Parathyroid adenoma (tissue), 2 donors: Measurements from ENCODE around the gene CEP164.

ENCODE experiments used
- H2AFZ ChIP-seq: fragments of 300-600 bp; sonication (generic); one replicate; pipeline ENCODE4 v1.7.0; 2017; ENCODE audit warnings: antibody characterized with exemption, mild to moderate bottlenecking
- H3K27ac ChIP-seq: fragments of 300-600 bp; sonication (generic); one replicate; pipeline ENCODE4 v1.7.0; 2017
- H3K27me3 ChIP-seq: fragments of 300-600 bp; sonication (generic); one replicate; pipeline ENCODE4 v1.7.0; 2017; ENCODE audit warnings: low read length; ENCODE audit not compliant: control insufficient read depth, insufficient read depth
- H3K36me3 ChIP-seq: fragments of 300-600 bp; sonication (generic); one replicate; pipeline ENCODE4 v1.7.0; 2017; ENCODE audit warnings: low read length; ENCODE audit not compliant: control insufficient read depth, insufficient read depth
- H3K4me1 ChIP-seq: fragments of 300-600 bp; sonication (generic); one replicate; pipeline ENCODE4 v1.7.0; 2017; ENCODE audit warnings: control low read depth
- H3K4me2 ChIP-seq: fragments of 300-600 bp; sonication (generic); one replicate; pipeline ENCODE4 v1.7.0; 2017; ENCODE audit warnings: low read length
- H3K4me3 ChIP-seq: fragments of 300-600 bp; sonication (generic); one replicate; pipeline ENCODE4 v1.7.0; 2017; ENCODE audit warnings: low read depth, low read length
- H3K79me2 ChIP-seq: fragments of 300-600 bp; sonication (generic); one replicate; pipeline ENCODE4 v1.7.0; 2017; ENCODE audit warnings: control low read depth
- H3K9ac ChIP-seq: fragments of 300-600 bp; sonication (generic); one replicate; pipeline ENCODE4 v1.7.0; 2017; ENCODE audit warnings: mild to moderate bottlenecking
- H3K9me3 ChIP-seq: fragments of 300-600 bp; sonication (generic); one replicate; pipeline ENCODE4 v1.7.0; 2017; ENCODE audit warnings: low read length; ENCODE audit not compliant: control insufficient read depth
- CTCF ChIP-seq: fragments of 300-600 bp; sonication (generic); IDR thresholded peaks from one replicate; pipeline ENCODE4 v1.7.0; 2017; ENCODE audit warnings: antibody characterized with exemption, mild to moderate bottlenecking
- donor health status: primary hyperparathyroidism.

Gene CEP164

GRCh38 chr11:117408356-117408755 is 80.7 kb downstream of the CEP164 start:
- Histone ChIP-seq H3K4me2 (no peak overlapping the region), H3K9ac (no peak overlapping the region), H3K9me3 (no peaks in the 10 kb centered on the region), H3K4me3 (no peak overlapping the region), H3K27me3 (no peaks in the 10 kb centered on the region), H3K27ac (no peak overlapping the region), H3K4me1 (no peaks in the 10 kb centered on the region), H3K36me3 (no peaks in the 10 kb centered on the region), H3K79me2 (no peaks in the 10 kb centered on the region), H2AFZ (no peak overlapping the region)
- TF ChIP-seq CTCF, result no peak

GRCh38 chr11:117409511-117409910 is 81.9 kb downstream of the CEP164 start:
- Histone ChIP-seq H3K36me3 (no peaks in the 10 kb centered on the region), H3K4me3 (no peak overlapping the region), H3K9ac (no peak overlapping the region), H3K27me3 (no peaks in the 10 kb centered on the region), H3K9me3 (no peaks in the 10 kb centered on the region), H3K4me1 (no peaks in the 10 kb centered on the region), H2AFZ (no peak overlapping the region), H3K79me2 (no peaks in the 10 kb centered on the region), H3K4me2 (no peak overlapping the region), H3K27ac (no peak overlapping the region)
- TF ChIP-seq CTCF, result no peak

DNA sequence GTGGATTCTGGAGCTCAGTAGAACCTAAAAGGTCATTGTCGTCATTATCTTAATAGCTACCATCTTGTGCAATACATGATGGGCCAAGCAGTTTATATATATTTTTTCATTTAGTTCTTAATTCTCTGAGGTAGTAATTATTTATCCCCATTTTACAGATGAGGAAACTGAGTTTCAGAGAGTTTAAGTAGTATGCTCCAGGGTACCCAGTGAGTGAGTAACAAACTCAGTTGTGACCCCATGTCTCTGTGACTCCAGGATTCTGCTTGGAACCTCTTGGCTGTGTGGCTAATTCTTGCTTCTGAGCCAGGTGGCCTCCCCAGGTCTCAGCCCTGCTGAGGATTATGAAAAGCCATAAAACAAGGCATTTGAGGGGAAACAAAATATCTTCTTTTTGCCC is 82.6 kb downstream of the CEP164 start:
- Histone ChIP-seq H3K36me3 (no peaks in the 10 kb centered on the region), H3K9me3 (no peaks in the 10 kb centered on the region), H3K4me3 (no peak overlapping the region), H3K79me2 (no peaks in the 10 kb centered on the region), H2AFZ (no peak overlapping the region), H3K27me3 (no peaks in the 10 kb centered on the region), H3K4me1 (no peaks in the 10 kb centered on the region), H3K4me2 (no peak overlapping the region), H3K27ac (no peak overlapping the region), H3K9ac (no peak overlapping the region)
- TF ChIP-seq CTCF, result no peak

- no peak overlapping the region for H3K9ac ChIP-seq
- H2AFZ ChIP-seq, result no peak overlapping the region
- H3K36me3 ChIP-seq, result no peaks in the 10 kb centered on the region
- no peaks in the 10 kb centered on the region for H3K4me1 ChIP-seq
- H3K79me2 ChIP-seq, result no peaks in the 10 kb centered on the region
- no peak overlapping the region for H3K4me3 ChIP-seq
- no peak for TF ChIP-seq CTCF
- H3K27ac ChIP-seq, result no peak overlapping the region
- no peak overlapping the region for H3K4me2 ChIP-seq
- H3K9me3 ChIP-seq, result no peaks in the 10 kb centered on the region
- no peaks in the 10 kb centered on the region for H3K27me3 ChIP-seq
These were observed 83.4 kb downstream of the CEP164 start for GRCh38 chr11:117410861-117411710.

DNA sequence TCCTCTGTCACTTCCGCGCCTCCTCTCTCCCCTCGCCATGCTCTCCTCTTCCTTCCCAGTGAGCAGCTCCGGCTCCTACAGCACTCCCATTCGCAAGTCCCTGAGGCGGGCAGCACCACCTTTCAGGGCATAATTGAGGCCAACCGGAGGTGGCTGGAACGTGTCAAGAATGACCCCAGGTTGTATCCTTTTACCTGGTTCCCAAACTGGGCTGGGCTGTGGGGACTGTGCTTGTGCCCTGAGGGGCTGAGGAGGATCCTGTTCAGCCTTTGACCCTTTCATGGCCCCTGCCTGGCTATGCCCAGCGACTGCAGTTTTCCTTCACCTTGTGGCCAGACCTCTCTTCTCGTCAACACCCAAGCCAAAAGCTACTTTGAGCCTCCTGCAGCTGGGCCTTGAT is 84.1 kb downstream of the CEP164 start:
- Histone ChIP-seq H2AFZ (no peak overlapping the region), H3K27me3 (no peaks in the 10 kb centered on the region), H3K79me2 (no peaks in the 10 kb centered on the region), H3K27ac (no peak overlapping the region), H3K4me2 (no peak overlapping the region), H3K9ac (no peak overlapping the region), H3K4me3 (no peak overlapping the region), H3K9me3 (no peaks in the 10 kb centered on the region), H3K36me3 (no peaks in the 10 kb centered on the region), H3K4me1 (no peaks in the 10 kb centered on the region)
- TF ChIP-seq CTCF, result no peak
